Measurements from ENCODE around the gene SLIT3.

SLIT3 gene

DNA sequence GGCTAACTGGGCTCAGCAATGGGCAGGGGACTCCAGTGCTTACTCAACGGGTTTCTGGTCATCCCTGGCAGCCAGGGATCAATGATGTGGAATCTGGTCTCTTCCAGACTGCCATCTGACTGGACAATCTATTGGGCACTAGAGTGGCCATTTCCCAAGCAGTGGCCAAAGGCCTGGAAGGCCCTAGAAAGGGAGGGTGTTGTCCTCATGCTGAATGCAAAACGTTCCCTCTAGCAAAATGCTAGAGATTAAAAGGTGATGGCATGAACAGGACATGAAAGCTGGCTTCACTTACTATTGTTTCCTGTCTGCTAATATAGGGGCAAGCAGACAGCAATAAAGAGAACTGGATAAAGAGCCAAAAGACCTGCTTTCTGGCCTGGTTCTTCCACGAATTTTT is 467.6 kb downstream of the SLIT3 start:
- H3K4me3 ChIP-seq (replicated peaks; ENCODE audit: insufficient read depth, low read length): no peak overlapping the region
- TF ChIP-seq, protein P1, sequence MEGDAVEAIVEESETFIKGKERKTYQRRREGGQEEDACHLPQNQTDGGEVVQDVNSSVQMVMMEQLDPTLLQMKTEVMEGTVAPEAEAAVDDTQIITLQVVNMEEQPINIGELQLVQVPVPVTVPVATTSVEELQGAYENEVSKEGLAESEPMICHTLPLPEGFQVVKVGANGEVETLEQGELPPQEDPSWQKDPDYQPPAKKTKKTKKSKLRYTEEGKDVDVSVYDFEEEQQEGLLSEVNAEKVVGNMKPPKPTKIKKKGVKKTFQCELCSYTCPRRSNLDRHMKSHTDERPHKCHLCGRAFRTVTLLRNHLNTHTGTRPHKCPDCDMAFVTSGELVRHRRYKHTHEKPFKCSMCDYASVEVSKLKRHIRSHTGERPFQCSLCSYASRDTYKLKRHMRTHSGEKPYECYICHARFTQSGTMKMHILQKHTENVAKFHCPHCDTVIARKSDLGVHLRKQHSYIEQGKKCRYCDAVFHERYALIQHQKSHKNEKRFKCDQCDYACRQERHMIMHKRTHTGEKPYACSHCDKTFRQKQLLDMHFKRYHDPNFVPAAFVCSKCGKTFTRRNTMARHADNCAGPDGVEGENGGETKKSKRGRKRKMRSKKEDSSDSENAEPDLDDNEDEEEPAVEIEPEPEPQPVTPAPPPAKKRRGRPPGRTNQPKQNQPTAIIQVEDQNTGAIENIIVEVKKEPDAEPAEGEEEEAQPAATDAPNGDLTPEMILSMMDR (IDR thresholded peaks at IDR 0.05; ENCODE audit: insufficient read depth, low read length): no peak
- TF ChIP-seq SPI1 (IDR thresholded peaks at IDR 0.05; ENCODE audit: borderline replicate concordance, low read depth): no peak
- no peak for TF ChIP-seq GABPA (IDR thresholded peaks at IDR 0.05; ENCODE audit: low read depth)
- TF ChIP-seq, protein P2, sequence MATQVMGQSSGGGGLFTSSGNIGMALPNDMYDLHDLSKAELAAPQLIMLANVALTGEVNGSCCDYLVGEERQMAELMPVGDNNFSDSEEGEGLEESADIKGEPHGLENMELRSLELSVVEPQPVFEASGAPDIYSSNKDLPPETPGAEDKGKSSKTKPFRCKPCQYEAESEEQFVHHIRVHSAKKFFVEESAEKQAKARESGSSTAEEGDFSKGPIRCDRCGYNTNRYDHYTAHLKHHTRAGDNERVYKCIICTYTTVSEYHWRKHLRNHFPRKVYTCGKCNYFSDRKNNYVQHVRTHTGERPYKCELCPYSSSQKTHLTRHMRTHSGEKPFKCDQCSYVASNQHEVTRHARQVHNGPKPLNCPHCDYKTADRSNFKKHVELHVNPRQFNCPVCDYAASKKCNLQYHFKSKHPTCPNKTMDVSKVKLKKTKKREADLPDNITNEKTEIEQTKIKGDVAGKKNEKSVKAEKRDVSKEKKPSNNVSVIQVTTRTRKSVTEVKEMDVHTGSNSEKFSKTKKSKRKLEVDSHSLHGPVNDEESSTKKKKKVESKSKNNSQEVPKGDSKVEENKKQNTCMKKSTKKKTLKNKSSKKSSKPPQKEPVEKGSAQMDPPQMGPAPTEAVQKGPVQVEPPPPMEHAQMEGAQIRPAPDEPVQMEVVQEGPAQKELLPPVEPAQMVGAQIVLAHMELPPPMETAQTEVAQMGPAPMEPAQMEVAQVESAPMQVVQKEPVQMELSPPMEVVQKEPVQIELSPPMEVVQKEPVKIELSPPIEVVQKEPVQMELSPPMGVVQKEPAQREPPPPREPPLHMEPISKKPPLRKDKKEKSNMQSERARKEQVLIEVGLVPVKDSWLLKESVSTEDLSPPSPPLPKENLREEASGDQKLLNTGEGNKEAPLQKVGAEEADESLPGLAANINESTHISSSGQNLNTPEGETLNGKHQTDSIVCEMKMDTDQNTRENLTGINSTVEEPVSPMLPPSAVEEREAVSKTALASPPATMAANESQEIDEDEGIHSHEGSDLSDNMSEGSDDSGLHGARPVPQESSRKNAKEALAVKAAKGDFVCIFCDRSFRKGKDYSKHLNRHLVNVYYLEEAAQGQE (IDR thresholded peaks at IDR 0.05; ENCODE audit: insufficient replicate concordance, low read depth): no peak
- no peak for TF ChIP-seq POLR2AphosphoS5 (IDR thresholded peaks at IDR 0.05; ENCODE audit: low read depth)
- no peak for DNase-seq (ENCODE audit: low read depth in 1 of 2, low spot score in 1 of 2)

DNA sequence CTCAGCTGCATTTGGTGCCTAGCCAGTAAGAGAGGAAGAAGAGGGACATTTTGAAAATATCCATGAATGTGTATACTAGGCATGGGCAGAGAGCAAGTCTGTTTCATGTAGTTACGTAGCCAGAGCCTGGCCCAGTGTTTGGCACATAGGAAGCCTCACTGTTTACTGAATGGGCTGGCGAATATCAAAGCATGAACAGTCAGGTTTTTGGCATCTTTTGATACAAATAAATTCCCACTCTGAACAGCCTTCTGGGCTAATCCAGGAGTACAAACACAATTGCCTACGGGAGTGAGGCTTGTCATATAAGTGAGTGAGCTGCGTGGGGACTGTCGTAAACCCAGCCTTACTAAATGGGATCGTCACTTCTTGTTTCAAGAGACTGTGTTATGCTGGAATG is 468.6 kb downstream of the SLIT3 start:
- no peak for TF ChIP-seq SPI1 (IDR thresholded peaks at IDR 0.05; ENCODE audit: borderline replicate concordance, low read depth)
- TF ChIP-seq, protein P1 (IDR thresholded peaks at IDR 0.05; ENCODE audit: insufficient read depth, low read length): no peak
- no peak for TF ChIP-seq GABPA (IDR thresholded peaks at IDR 0.05; ENCODE audit: low read depth)
- TF ChIP-seq, protein P2 (IDR thresholded peaks at IDR 0.05; ENCODE audit: insufficient replicate concordance, low read depth): no peak
- no peak for TF ChIP-seq POLR2AphosphoS5 (IDR thresholded peaks at IDR 0.05; ENCODE audit: low read depth)
- H3K27ac ChIP-seq (replicated peaks): no peak overlapping the region
- peaks cover 2% of the 10 kb centered on the region for H3K27me3 ChIP-seq (ENCODE audit: insufficient read depth, poor library complexity, severe bottlenecking)

More for the DNA sequence above, 467.6 kb downstream of the SLIT3 start:
- no peak overlapping the region for H3K27ac ChIP-seq (replicated peaks)
- H3K27me3 ChIP-seq (ENCODE audit: insufficient read depth, poor library complexity, severe bottlenecking): peaks cover 2% of the 10 kb centered on the region

DNA sequence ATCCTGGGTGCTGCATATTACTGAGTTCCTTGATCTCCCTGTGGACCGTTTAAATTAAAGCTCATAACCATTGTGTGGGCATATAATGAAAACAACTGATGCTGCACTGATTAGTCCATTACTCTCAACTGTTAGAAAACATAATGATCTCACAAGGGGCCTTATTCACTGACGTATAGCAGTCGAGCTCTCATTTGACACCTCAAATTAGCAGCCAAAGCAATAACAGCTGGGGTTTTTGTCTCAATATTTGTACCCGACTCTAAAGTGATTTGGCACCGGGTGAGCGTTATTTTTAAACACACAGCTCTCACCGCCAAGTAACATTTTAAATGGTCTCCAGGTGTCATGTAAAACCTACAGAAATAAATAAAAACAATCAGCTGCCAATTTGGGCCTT is 469.6 kb downstream of the SLIT3 start:
- DNase-seq (ENCODE audit: low read depth in 1 of 2, low spot score in 1 of 2): no peak
- Histone ChIP-seq H3K4me3 (replicated peaks; ENCODE audit: insufficient read depth, low read length) (no peak overlapping the region), H3K27ac (replicated peaks) (no peak overlapping the region), H3K27me3 (ENCODE audit: insufficient read depth, poor library complexity, severe bottlenecking) (no peaks in the 10 kb centered on the region)
- TF ChIP-seq, protein P2 (IDR thresholded peaks at IDR 0.05; ENCODE audit: insufficient replicate concordance, low read depth): no peak
- TF ChIP-seq POLR2AphosphoS5 (IDR thresholded peaks at IDR 0.05; ENCODE audit: low read depth) (no peak), SPI1 (IDR thresholded peaks at IDR 0.05; ENCODE audit: borderline replicate concordance, low read depth) (no peak), GABPA (IDR thresholded peaks at IDR 0.05; ENCODE audit: low read depth) (no peak)
- TF ChIP-seq, protein P1 (IDR thresholded peaks at IDR 0.05; ENCODE audit: insufficient read depth, low read length): no peak

More for the DNA sequence above, 468.6 kb downstream of the SLIT3 start:
- no peak overlapping the region for H3K4me3 ChIP-seq (replicated peaks; ENCODE audit: insufficient read depth, low read length)
- no peak for DNase-seq (ENCODE audit: low read depth in 1 of 2, low spot score in 1 of 2)
